OCI-M2 (cell line): ENCODE results near the gene ATXN1.
"Not testable (repeated sequence)": the region's sequence is repeated elsewhere in the genome, so short reads cannot be mapped to it uniquely, and the experiment has no call there.

Experiments
- DNase-seq: peaks from one replicate; lab custom pipeline; 2025; ENCODE audit not compliant: unreplicated experiment; lab: John Stamatoyannopoulos, UW

The ATXN1 gene

GRCh38 chr6:16468991-16469615, 292.2 kb downstream of the ATXN1 start:
- no peak for DNase-seq

GRCh38 chr6:16466800-16467553, 294.3 kb downstream of the ATXN1 start:
- no peak for DNase-seq

- DNase-seq = no peak
These were observed 297.2 kb downstream of the ATXN1 start for GRCh38 chr6:16464045-16464444.

GRCh38 chr6:16463246-16463645, 298.0 kb downstream of the ATXN1 start:
- not testable (repeated sequence) for DNase-seq

GRCh38 chr6:16461491-16461890, 299.8 kb downstream of the ATXN1 start:
- no peak for DNase-seq

- not testable (repeated sequence) for DNase-seq
These were observed 301.8 kb downstream of the ATXN1 start for GRCh38 chr6:16459472-16459871.

- DNase-seq = no peak
These were observed 308.9 kb downstream of the ATXN1 start for GRCh38 chr6:16452348-16452747.

GRCh38 chr6:16450821-16451220, 310.4 kb downstream of the ATXN1 start:
- no peak for DNase-seq

- no peak for DNase-seq
These were observed 311.0 kb downstream of the ATXN1 start for GRCh38 chr6:16450285-16450684.

GRCh38 chr6:16446273-16446672, 315.0 kb downstream of the ATXN1 start:
- DNase-seq = no peak

GRCh38 chr6:16442031-16442430, 319.2 kb downstream of the ATXN1 start:
- no peak for DNase-seq

GRCh38 chr6:16441262-16441661, 320.0 kb downstream of the ATXN1 start:
- no peak for DNase-seq

GRCh38 chr6:16440636-16441212, 320.5 kb downstream of the ATXN1 start:
- DNase-seq = no peak

- no peak for DNase-seq
These were observed 322.3 kb downstream of the ATXN1 start for GRCh38 chr6:16438718-16439591.

- DNase-seq = no peak
These were observed 323.3 kb downstream of the ATXN1 start for GRCh38 chr6:16437984-16438383.

GRCh38 chr6:16437095-16437494, 324.2 kb downstream of the ATXN1 start:
- no peak for DNase-seq

GRCh38 chr6:16436550-16436949, 324.7 kb downstream of the ATXN1 start:
- no peak for DNase-seq

GRCh38 chr6:16434885-16435284, 326.4 kb downstream of the ATXN1 start:
- DNase-seq = no peak

- DNase-seq = no peak
These were observed 327.8 kb downstream of the ATXN1 start for GRCh38 chr6:16433338-16433890.

- DNase-seq = no peak
These were observed 328.9 kb downstream of the ATXN1 start for GRCh38 chr6:16432075-16433032.
